GM23338 (cell line): Measurements from ENCODE around the gene DDX24. TPM values are rescaled to one million over a fixed set of nuclear protein-coding genes. Genes with fewer than 3 reads are reported as not detected.

Source experiments
- ATAC-seq: fragments of 200-7000 bp; cut with Tn5 transposase; 3 replicates; pipeline ENCODE4 v1.9.1; 2020
- DNase-seq: peaks from one replicate; pipeline ENCODE4 v3.0.0-alpha.2; 2015; ENCODE audit warnings: low spot score
- H2AFZ ChIP-seq: fragments of 200-600 bp; sonication (generic); 2 replicates; pipeline ENCODE4 v1.8.0; 2016; ENCODE audit warnings: antibody characterized with exemption, mild to moderate bottlenecking, moderate library complexity
- H3F3A ChIP-seq: fragments of 200-600 bp; sonication (generic); replicated peaks from 2 replicates; pipeline ENCODE4 v1.8.0; 2017; ENCODE audit warnings: antibody characterized with exemption, mixed run types, low read depth
- H3K27ac ChIP-seq: fragments of 200-600 bp; sonication (generic); 2 replicates; pipeline ENCODE4 v1.6.1; 2016; ENCODE audit warnings: low read depth
- H3K27me3 ChIP-seq: fragments of 200-600 bp; sonication (generic); 2 replicates; pipeline ENCODE4 v1.8.0; 2016; ENCODE audit warnings: mild to moderate bottlenecking, mixed run types, moderate library complexity; ENCODE audit not compliant: insufficient read depth
- H3K36me3 ChIP-seq: fragments of 200-600 bp; sonication (generic); 2 replicates; pipeline ENCODE4 v1.8.0; 2016; ENCODE audit warnings: mild to moderate bottlenecking; ENCODE audit not compliant: insufficient read depth
- H3K4me1 ChIP-seq: fragments of 200-600 bp; sonication (generic); 2 replicates; pipeline ENCODE4 v1.8.0; 2016; ENCODE audit warnings: mild to moderate bottlenecking, moderate library complexity; ENCODE audit not compliant: insufficient read depth
- H3K4me2 ChIP-seq: fragments of 200-600 bp; sonication (generic); 2 replicates; pipeline ENCODE4 v1.7.1; 2017; ENCODE audit warnings: mixed run types
- H3K4me3 ChIP-seq: fragments of 200-600 bp; sonication (generic); 2 replicates; pipeline ENCODE4 v1.6.1; 2016; ENCODE audit warnings: mixed run types
- H3K79me2 ChIP-seq: fragments of 200-600 bp; sonication (generic); replicated peaks from 2 replicates; pipeline ENCODE4 v1.8.0; 2017; ENCODE audit warnings: mild to moderate bottlenecking; ENCODE audit not compliant: insufficient read depth
- H3K9me2 ChIP-seq: fragments of 200-600 bp; sonication (generic); 2 replicates; pipeline ENCODE4 v1.8.0; 2017; ENCODE audit not compliant: insufficient read depth
- H4K20me1 ChIP-seq: fragments of 200-600 bp; sonication (generic); replicated peaks from 2 replicates; pipeline ENCODE4 v1.8.0; 2017; ENCODE audit warnings: mild to moderate bottlenecking; ENCODE audit not compliant: insufficient read depth
- H3K27ac Mint-ChIP-seq: 2 replicates; pipeline ENCODE4 v1.8.0; 2020; ENCODE audit warnings: inconsistent platforms, mild to moderate bottlenecking, moderate library complexity, mixed read lengths
- H3K27me3 Mint-ChIP-seq: 3 replicates; pipeline ENCODE4 v1.8.0; 2022; ENCODE audit warnings: low read depth, mild to moderate bottlenecking, moderate library complexity, mixed read lengths, inconsistent platforms; ENCODE audit not compliant: insufficient read depth, poor library complexity
- H3K36me3 Mint-ChIP-seq: 3 replicates; pipeline ENCODE4 v1.8.0; 2021; ENCODE audit warnings: low read depth, mild to moderate bottlenecking, inconsistent platforms, moderate library complexity, mixed read lengths
- H3K4me1 Mint-ChIP-seq: 3 replicates; pipeline ENCODE4 v1.8.0; 2020; ENCODE audit warnings: mild to moderate bottlenecking, inconsistent platforms, mixed read lengths
- H3K4me3 Mint-ChIP-seq: 3 replicates; pipeline ENCODE4 v1.8.0; 2021; ENCODE audit warnings: moderate library complexity, mild to moderate bottlenecking, inconsistent platforms, mixed read lengths
- H3K9me3 Mint-ChIP-seq: 3 replicates; pipeline ENCODE4 v1.8.0; 2020; ENCODE audit warnings: moderate library complexity, mild to moderate bottlenecking, inconsistent platforms, mixed read lengths
- CREB1 ChIP-seq: fragments of 250-450 bp; sonication (Bioruptor Pico); IDR thresholded peaks from 2 replicates; pipeline ENCODE4 v1.5.0; 2020; ENCODE audit warnings: low read depth, mild to moderate bottlenecking, moderate library complexity
- ETS1 ChIP-seq: IDR thresholded peaks from 2 replicates; pipeline ENCODE4 v1.6.1; 2016; ENCODE audit warnings: antibody characterized with exemption
- EZH2 ChIP-seq: fragments of 200-600 bp; sonication (generic); IDR thresholded peaks from one replicate; pipeline ENCODE4 v1.8.0; 2017; ENCODE audit warnings: antibody characterized with exemption, mild to moderate bottlenecking, low read depth; ENCODE audit not compliant: unreplicated experiment
- EZH2phosphoT487 ChIP-seq: fragments of 200-600 bp; sonication (generic); IDR thresholded peaks from one replicate; pipeline ENCODE4 v1.8.1; 2018; ENCODE audit warnings: antibody characterized with exemption; ENCODE audit not compliant: unreplicated experiment
- JUNB ChIP-seq: IDR thresholded peaks from one replicate; pipeline ENCODE4 v1.6.1; 2016; ENCODE audit warnings: antibody characterized with exemption; ENCODE audit not compliant: unreplicated experiment
- NANOG ChIP-seq: IDR thresholded peaks from 2 replicates; pipeline ENCODE4 v1.6.1; 2016; ENCODE audit warnings: antibody characterized with exemption, borderline replicate concordance
- POLR2AphosphoS5 ChIP-seq: IDR thresholded peaks from 2 replicates; pipeline ENCODE4 v1.6.1; 2016; ENCODE audit warnings: antibody characterized with exemption, low read depth
- STAT1 ChIP-seq: IDR thresholded peaks from one replicate; pipeline ENCODE4 v1.6.1; 2016; ENCODE audit warnings: antibody characterized with exemption; ENCODE audit not compliant: unreplicated experiment
- ZNF114 ChIP-seq: fragments of 250-450 bp; sonication (Bioruptor Pico); IDR thresholded peaks from 2 replicates; pipeline ENCODE4 v1.5.0; 2020; ENCODE audit warnings: mild to moderate bottlenecking, moderate library complexity
- ZNF331 ChIP-seq: fragments of 250-450 bp; sonication (Bioruptor Pico); IDR thresholded peaks from 2 replicates; pipeline ENCODE4 v1.5.0; 2020; ENCODE audit warnings: low read depth, mild to moderate bottlenecking, moderate library complexity
- ZNF462 ChIP-seq: fragments of 250-450 bp; sonication (Bioruptor Pico); IDR thresholded peaks from 2 replicates; pipeline ENCODE4 v1.5.0; 2020; ENCODE audit warnings: mild to moderate bottlenecking, moderate library complexity
- polyA plus RNA-seq: library from polyadenylated mRNA; unstranded; fragments of >200 nt; fragmentation: Nextera tagmentation; extraction: Ambion mirVana; gene quantifications from 2 replicates; pipeline ENCODE4 v1.2.1, GENCODE V29; 2016
- total RNA-seq: library from RNA; depleted of rRNA; stranded (reverse); fragments of >200 nt; shearing (Covaris generic); gene quantifications from 2 replicates; pipeline ENCODE4 v1.2.3, GENCODE V29; 2014
- TF ChIP-seq, protein P1 (sequence below), 2 experiments: fragments of 200-600 bp in 1 of 2; sonication (generic) in 1 of 2; conservative IDR thresholded peaks; 2 replicates each; pipeline versions ENCODE4 v1.5.1 to v1.6.1; 2016 to 2017; ENCODE audit warnings: antibody characterized with exemption in 2 of 2, low read depth in 2 of 2, mild to moderate bottlenecking in 2 of 2, moderate library complexity in 1 of 2
- TF ChIP-seq, protein P2 (sequence below): IDR thresholded peaks from one replicate; pipeline ENCODE4 v1.6.1; 2018; ENCODE audit warnings: antibody characterized with exemption; ENCODE audit not compliant: unreplicated experiment

DDX24 gene
- total and polyA plus RNA-seq, 2 experiments from 2014 or later = 150 to 265 TPM

DNA sequence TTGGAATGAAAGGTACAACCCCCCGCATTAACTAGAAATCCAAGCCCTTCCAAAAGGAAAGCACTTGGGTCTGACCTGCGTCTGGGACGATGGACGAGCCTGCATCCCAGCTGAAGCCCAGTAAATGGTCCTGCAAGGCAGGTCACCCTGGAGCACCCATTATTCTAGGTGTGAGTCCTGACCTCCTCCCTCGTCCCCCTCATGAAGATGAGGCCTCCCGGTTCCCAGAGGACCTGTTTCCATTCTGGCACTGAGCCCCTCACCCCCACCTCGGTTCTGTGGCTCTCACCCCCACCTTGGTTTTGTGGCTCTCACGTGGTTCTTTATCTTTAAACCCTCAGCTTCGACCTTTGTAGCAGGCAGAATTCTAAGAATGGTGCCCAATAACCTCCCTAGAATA is 36.9 kb upstream of the DDX24 start:
- Histone ChIP-seq H3K9me2 (peaks cover 4% of the 10 kb centered on the region; the same call in 1 of the 2 replicates), H2AFZ (no peak overlapping the region), H3K79me2 (no peaks in the 10 kb centered on the region), H3K27ac (no peak overlapping the region), H4K20me1 (no peaks in the 10 kb centered on the region), H3K4me2 (no peak overlapping the region), H3K36me3 (no peaks in the 10 kb centered on the region), H3K4me3 (no peak overlapping the region), H3F3A (no peaks in the 10 kb centered on the region), H3K27me3 (no peaks in the 10 kb centered on the region), H3K4me1 (no peaks in the 10 kb centered on the region)
- TF ChIP-seq POLR2AphosphoS5 (no peak), NANOG (no peak), CREB1 (CRISPR knock-in tag) (no peak), ZNF114 (no peak), STAT1 (no peak), JUNB (no peak), EZH2phosphoT487 (no peak), ETS1 (no peak), ZNF331 (CRISPR knock-in tag) (no peak), ZNF462 (CRISPR knock-in tag) (no peak), EZH2 (no peak)
- TF ChIP-seq, protein P1, sequence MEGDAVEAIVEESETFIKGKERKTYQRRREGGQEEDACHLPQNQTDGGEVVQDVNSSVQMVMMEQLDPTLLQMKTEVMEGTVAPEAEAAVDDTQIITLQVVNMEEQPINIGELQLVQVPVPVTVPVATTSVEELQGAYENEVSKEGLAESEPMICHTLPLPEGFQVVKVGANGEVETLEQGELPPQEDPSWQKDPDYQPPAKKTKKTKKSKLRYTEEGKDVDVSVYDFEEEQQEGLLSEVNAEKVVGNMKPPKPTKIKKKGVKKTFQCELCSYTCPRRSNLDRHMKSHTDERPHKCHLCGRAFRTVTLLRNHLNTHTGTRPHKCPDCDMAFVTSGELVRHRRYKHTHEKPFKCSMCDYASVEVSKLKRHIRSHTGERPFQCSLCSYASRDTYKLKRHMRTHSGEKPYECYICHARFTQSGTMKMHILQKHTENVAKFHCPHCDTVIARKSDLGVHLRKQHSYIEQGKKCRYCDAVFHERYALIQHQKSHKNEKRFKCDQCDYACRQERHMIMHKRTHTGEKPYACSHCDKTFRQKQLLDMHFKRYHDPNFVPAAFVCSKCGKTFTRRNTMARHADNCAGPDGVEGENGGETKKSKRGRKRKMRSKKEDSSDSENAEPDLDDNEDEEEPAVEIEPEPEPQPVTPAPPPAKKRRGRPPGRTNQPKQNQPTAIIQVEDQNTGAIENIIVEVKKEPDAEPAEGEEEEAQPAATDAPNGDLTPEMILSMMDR (conservative IDR thresholded peaks at IDR 0.05; ENCODE audit: low read depth in 2 of 2) = no peak
- TF ChIP-seq, protein P2, sequence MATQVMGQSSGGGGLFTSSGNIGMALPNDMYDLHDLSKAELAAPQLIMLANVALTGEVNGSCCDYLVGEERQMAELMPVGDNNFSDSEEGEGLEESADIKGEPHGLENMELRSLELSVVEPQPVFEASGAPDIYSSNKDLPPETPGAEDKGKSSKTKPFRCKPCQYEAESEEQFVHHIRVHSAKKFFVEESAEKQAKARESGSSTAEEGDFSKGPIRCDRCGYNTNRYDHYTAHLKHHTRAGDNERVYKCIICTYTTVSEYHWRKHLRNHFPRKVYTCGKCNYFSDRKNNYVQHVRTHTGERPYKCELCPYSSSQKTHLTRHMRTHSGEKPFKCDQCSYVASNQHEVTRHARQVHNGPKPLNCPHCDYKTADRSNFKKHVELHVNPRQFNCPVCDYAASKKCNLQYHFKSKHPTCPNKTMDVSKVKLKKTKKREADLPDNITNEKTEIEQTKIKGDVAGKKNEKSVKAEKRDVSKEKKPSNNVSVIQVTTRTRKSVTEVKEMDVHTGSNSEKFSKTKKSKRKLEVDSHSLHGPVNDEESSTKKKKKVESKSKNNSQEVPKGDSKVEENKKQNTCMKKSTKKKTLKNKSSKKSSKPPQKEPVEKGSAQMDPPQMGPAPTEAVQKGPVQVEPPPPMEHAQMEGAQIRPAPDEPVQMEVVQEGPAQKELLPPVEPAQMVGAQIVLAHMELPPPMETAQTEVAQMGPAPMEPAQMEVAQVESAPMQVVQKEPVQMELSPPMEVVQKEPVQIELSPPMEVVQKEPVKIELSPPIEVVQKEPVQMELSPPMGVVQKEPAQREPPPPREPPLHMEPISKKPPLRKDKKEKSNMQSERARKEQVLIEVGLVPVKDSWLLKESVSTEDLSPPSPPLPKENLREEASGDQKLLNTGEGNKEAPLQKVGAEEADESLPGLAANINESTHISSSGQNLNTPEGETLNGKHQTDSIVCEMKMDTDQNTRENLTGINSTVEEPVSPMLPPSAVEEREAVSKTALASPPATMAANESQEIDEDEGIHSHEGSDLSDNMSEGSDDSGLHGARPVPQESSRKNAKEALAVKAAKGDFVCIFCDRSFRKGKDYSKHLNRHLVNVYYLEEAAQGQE = no peak
- H3K4me1 Mint-ChIP-seq = no peaks in the 10 kb centered on the region
- H3K27ac Mint-ChIP-seq = no peak overlapping the region
- H3K9me3 Mint-ChIP-seq = peaks cover 12% of the 10 kb centered on the region; the same call in 2 of the 3 replicates
- H3K36me3 Mint-ChIP-seq = no peaks in the 10 kb centered on the region; the same call in 2 of the 3 replicates
- ATAC-seq = no peak
- DNase-seq = no peak
- no peak overlapping the region for H3K4me3 Mint-ChIP-seq
- peaks cover 3% of the 10 kb centered on the region for H3K27me3 Mint-ChIP-seq
